Panc1 (cell line): Measurements from ENCODE around the gene TIAM2. TPM values are rescaled to one million over a fixed set of nuclear protein-coding genes. Genes with fewer than 3 reads are reported as not detected.

Experiments
- ATAC-seq: fragments of 200-7000 bp; cut with Tn5 transposase; 2 replicates; pipeline ENCODE4 v1.9.1; 2020; ENCODE audit warnings: mild to moderate bottlenecking, moderate library complexity
- BruUV-seq: library from RNA; stranded (reverse); fragments of 400-500 nt; replicated peaks from 2 replicates; lab custom pipeline; 2021; lab: Mats Ljungman, UMichigan
- CTCF ChIA-PET: fragments of 300-600 bp; sonication (Branson Sonifier 250); formaldehyde crosslinking; loops from one replicate; lab custom pipeline; 2022; ENCODE audit warnings: antibody characterized with exemption; lab: Charles Lee
- POLR2A ChIA-PET: fragments of 300-600 bp; sonication (Branson Sonifier 250); formaldehyde crosslinking; loops from one replicate; lab custom pipeline; 2022; ENCODE audit warnings: antibody characterized with exemption; lab: Charles Lee
- DNase-seq: peaks from one replicate; pipeline ENCODE4 v3.0.0-alpha.2; 2010; ENCODE audit warnings: low read depth, low spot score
- H3K27ac ChIP-seq: 2 replicates; pipeline ENCODE4 v1.5.1; 2011; ENCODE audit warnings: mild to moderate bottlenecking, low read length, inconsistent platforms
- H3K27me3 ChIP-seq: fragments of 200-500 bp; sonication (Bioruptor generic); 2 replicates; pipeline ENCODE4 v1.6.0; 2014; ENCODE audit warnings: low read length, inconsistent platforms; ENCODE audit not compliant: control insufficient read depth, insufficient read depth
- H3K36me3 ChIP-seq: fragments of 200-500 bp; sonication (Bioruptor generic); 2 replicates; pipeline ENCODE4 v1.5.1; 2014; ENCODE audit warnings: inconsistent platforms, mild to moderate bottlenecking, low read length, moderate library complexity; ENCODE audit not compliant: control insufficient read depth, insufficient read depth
- H3K4me1 ChIP-seq: 2 replicates; pipeline ENCODE4 v1.5.1; 2011; ENCODE audit warnings: inconsistent platforms, mild to moderate bottlenecking, low read length, moderate library complexity; ENCODE audit not compliant: control insufficient read depth, insufficient read depth
- H3K4me3 ChIP-seq, 2 experiments: 2 replicates each; pipeline ENCODE4 v1.5.1; 2011 to 2012; ENCODE audit warnings: low read depth in 2 of 2, low read length in 2 of 2, mild to moderate bottlenecking in 2 of 2, inconsistent platforms in 1 of 2, moderate library complexity in 1 of 2
- H3K9me3 ChIP-seq: fragments of 200-500 bp; sonication (Bioruptor generic); 2 replicates; pipeline ENCODE4 v1.5.1; 2014; ENCODE audit warnings: low read depth, mild to moderate bottlenecking, inconsistent platforms, low read length, moderate library complexity; ENCODE audit not compliant: control insufficient read depth, insufficient read depth
- POLR2AphosphoS5 ChIP-seq: IDR thresholded peaks from 2 replicates; pipeline ENCODE4 v1.6.1; 2012; ENCODE audit warnings: mild to moderate bottlenecking, low read depth, low read length, moderate library complexity
- SIN3A ChIP-seq: IDR thresholded peaks from 2 replicates; pipeline ENCODE4 v1.6.1; 2012; ENCODE audit warnings: low read depth, mild to moderate bottlenecking, low read length, moderate library complexity, borderline replicate concordance; ENCODE audit not compliant: insufficient read depth
- TCF7L2 ChIP-seq: IDR thresholded peaks from 2 replicates; pipeline ENCODE4 v1.6.1; 2011; ENCODE audit warnings: mild to moderate bottlenecking, low read depth, low read length, inconsistent platforms
- in situ Hi-C: cut with HindIII; loops from 2 replicates; pipeline ENCODE4 v1.10.0; 2016; ENCODE audit warnings: low sequenced_read_pairs, low pct_unique_long_range_greater_than_20kb
- intact Hi-C: fragments of 100-400 bp; cut with micrococcal nuclease; formaldehyde crosslinking; loops from one replicate; pipeline ENCODE4 v1.10.0; 2022; ENCODE audit not compliant: unreplicated experiment
- total RNA-seq: library from RNA; stranded (reverse); gene quantifications from one replicate; pipeline ENCODE4 v1.2.1, GENCODE V29; 2021; ENCODE audit not compliant: unreplicated experiment
- TF ChIP-seq, protein P1 (sequence below), 2 experiments: IDR thresholded peaks; 2 replicates each; pipeline ENCODE4 v1.6.1; 2011 to 2012; ENCODE audit warnings: low read depth in 2 of 2, control low read depth in 1 of 2, low read length in 1 of 2, mild to moderate bottlenecking in 1 of 2, moderate library complexity in 1 of 2; ENCODE audit not compliant: insufficient read depth in 1 of 2
- TF ChIP-seq, protein P2 (sequence below): fragments of 450-650 bp; IDR thresholded peaks from 2 replicates; pipeline ENCODE4 v1.5.1; 2017; ENCODE audit warnings: mild to moderate bottlenecking

Gene TIAM2
- total RNA-seq, 1 experiment from 2014 or later, result 14.9 TPM

DNA sequence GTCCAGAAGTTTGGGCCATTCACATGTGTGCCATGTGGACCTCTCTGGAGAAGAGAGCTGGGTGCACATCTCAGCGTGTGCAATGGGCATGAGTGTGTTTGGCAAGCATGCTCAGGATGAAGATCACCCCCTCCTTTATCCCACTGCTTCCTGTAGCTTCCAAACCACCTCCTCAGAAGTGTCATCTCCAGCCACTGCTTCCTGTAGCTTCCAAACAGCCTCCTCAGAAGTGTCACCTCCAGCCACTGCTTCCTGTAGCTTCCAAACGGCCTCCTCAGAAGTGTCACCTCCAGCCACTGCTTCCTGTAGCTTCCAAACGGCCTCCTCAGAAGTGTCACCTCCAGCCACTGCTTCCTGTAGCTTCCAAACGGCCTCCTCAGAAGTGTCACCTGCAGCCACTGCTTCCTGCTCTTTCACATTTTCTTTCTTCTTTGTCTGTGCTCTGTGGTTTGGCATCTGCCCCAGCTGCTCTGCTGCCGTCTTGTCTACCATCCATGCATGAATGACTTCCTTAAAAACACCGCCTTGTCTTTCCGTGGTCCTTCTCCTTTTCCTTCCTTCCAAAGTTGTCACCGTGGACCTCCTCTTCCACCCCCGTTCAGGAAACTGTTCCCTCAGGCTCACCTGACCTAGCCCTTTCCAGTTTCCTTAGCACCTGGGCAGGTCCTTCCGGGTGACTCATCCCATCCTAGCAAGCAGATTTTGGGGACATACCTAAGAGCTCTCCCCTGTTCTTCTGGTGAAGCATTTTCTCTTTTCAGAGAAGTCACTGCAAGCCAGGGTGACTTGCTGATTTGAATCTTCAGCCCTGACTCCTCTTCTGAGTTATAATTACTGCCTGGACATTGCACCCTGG lies 43.5 kb upstream of the TIAM2 start:
- ATAC-seq (no peak), DNase-seq (no peak)
- no TSS peak for BruUV-seq
- ChIA-PET CTCF (no interaction called here), POLR2A (no interaction called here)
- TF ChIP-seq POLR2AphosphoS5 (no peak), TCF7L2 (no peak), SIN3A (no peak)
- TF ChIP-seq, protein P1, sequence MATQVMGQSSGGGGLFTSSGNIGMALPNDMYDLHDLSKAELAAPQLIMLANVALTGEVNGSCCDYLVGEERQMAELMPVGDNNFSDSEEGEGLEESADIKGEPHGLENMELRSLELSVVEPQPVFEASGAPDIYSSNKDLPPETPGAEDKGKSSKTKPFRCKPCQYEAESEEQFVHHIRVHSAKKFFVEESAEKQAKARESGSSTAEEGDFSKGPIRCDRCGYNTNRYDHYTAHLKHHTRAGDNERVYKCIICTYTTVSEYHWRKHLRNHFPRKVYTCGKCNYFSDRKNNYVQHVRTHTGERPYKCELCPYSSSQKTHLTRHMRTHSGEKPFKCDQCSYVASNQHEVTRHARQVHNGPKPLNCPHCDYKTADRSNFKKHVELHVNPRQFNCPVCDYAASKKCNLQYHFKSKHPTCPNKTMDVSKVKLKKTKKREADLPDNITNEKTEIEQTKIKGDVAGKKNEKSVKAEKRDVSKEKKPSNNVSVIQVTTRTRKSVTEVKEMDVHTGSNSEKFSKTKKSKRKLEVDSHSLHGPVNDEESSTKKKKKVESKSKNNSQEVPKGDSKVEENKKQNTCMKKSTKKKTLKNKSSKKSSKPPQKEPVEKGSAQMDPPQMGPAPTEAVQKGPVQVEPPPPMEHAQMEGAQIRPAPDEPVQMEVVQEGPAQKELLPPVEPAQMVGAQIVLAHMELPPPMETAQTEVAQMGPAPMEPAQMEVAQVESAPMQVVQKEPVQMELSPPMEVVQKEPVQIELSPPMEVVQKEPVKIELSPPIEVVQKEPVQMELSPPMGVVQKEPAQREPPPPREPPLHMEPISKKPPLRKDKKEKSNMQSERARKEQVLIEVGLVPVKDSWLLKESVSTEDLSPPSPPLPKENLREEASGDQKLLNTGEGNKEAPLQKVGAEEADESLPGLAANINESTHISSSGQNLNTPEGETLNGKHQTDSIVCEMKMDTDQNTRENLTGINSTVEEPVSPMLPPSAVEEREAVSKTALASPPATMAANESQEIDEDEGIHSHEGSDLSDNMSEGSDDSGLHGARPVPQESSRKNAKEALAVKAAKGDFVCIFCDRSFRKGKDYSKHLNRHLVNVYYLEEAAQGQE (IDR thresholded peaks at IDR 0.05; ENCODE audit: insufficient read depth in 1 of 2, low read depth in 2 of 2, low read length in 1 of 2), result no peak
- TF ChIP-seq, protein P2, sequence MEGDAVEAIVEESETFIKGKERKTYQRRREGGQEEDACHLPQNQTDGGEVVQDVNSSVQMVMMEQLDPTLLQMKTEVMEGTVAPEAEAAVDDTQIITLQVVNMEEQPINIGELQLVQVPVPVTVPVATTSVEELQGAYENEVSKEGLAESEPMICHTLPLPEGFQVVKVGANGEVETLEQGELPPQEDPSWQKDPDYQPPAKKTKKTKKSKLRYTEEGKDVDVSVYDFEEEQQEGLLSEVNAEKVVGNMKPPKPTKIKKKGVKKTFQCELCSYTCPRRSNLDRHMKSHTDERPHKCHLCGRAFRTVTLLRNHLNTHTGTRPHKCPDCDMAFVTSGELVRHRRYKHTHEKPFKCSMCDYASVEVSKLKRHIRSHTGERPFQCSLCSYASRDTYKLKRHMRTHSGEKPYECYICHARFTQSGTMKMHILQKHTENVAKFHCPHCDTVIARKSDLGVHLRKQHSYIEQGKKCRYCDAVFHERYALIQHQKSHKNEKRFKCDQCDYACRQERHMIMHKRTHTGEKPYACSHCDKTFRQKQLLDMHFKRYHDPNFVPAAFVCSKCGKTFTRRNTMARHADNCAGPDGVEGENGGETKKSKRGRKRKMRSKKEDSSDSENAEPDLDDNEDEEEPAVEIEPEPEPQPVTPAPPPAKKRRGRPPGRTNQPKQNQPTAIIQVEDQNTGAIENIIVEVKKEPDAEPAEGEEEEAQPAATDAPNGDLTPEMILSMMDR, result no peak
- Histone ChIP-seq H3K27me3 (no peaks in the 10 kb centered on the region), H3K9me3 (no peaks in the 10 kb centered on the region), H3K4me3 (no peak overlapping the region), H3K27ac (no peak overlapping the region), H3K4me1 (no peaks in the 10 kb centered on the region), H3K36me3 (no peaks in the 10 kb centered on the region)
- intact Hi-C loops (no loop called here), in situ Hi-C loops (no loop called here)

DNA sequence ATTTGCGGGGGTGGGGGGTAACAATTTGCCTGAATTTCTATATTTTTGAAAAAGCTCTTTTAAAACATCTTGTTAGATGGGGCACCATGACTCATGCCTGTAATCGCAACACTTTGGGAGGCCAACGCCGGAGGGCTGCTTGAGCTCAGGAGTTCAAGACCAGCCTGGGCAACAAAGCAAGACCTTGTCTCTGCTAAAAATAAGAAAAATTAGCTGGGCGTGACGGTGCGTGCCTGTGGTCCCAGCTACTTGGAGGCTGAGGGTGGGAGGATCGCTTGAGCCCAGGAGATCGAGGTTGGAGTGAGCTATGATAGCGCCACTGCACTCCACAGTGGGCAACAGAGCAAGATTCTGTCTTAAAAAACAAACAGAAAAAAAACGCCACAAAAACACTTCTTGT lies 41.5 kb upstream of the TIAM2 start:
- TF ChIP-seq SIN3A, result no peak
- TF ChIP-seq, protein P2, result no peak
- TF ChIP-seq TCF7L2, result no peak
- TF ChIP-seq, protein P1 (IDR thresholded peaks at IDR 0.05; ENCODE audit: insufficient read depth in 1 of 2, low read depth in 2 of 2, low read length in 1 of 2), result no peak
- no peak for TF ChIP-seq POLR2AphosphoS5
- in situ Hi-C loops (no loop called here), intact Hi-C loops (no loop called here)
- no peak for DNase-seq
- H3K4me1 ChIP-seq, result no peaks in the 10 kb centered on the region
- H3K9me3 ChIP-seq, result no peaks in the 10 kb centered on the region
- no peaks in the 10 kb centered on the region for H3K27me3 ChIP-seq
- CTCF ChIA-PET, result interaction anchor here (0.6 kb wide), 1 partner anchor 458 kb away, joined by 3 read pairs; no protein-coding TSS in a partner anchor
- H3K27ac ChIP-seq, result no peak overlapping the region
- no peaks in the 10 kb centered on the region for H3K36me3 ChIP-seq
- no peak for ATAC-seq
- no TSS peak for BruUV-seq
- no peak overlapping the region for H3K4me3 ChIP-seq
- POLR2A ChIA-PET, result no interaction called here
